Activated CD4-positive, alpha-beta T cell treated with anti-CD3 and anti-CD28 coated beads for 4 hours (primary cell): ENCODE measurements around the gene DMRT1.

Source experiments
- DNase-seq, 2 donors: peaks; one replicate each; pipeline ENCODE4 v3.0.0-alpha.2; 2020

The DMRT1 gene

GRCh38 chr9:841371-842209 is at the start of gene DMRT1:
Gene DMRT1 (plus strand): TSS chr9:841697. CDS start chr9:841839, 142 bp downstream.
- DNase-seq: no peak

GRCh38 chr9:792331-793260 is 48.9 kb upstream of the DMRT1 start:
- DNase-seq: no peak

DNA sequence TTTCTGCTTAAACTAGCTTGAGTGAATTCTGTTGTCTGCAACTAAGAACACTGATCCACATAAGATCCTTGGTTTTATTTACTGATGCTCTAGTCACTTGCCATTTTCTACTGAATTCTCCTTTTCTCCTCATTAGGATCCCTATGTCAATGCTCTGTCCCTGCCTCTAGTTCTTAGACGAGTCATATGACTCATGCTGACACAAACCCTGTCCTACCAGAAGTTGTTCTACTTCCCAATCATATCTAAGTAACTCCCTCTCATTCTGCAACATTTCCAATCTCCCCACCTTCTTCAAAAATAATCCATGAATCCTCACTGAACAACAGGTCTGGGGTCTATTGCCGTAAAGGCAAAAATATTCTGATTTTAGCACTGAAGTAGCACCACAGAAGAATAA is 47.1 kb upstream of the DMRT1 start:
- no peak for DNase-seq

DNA sequence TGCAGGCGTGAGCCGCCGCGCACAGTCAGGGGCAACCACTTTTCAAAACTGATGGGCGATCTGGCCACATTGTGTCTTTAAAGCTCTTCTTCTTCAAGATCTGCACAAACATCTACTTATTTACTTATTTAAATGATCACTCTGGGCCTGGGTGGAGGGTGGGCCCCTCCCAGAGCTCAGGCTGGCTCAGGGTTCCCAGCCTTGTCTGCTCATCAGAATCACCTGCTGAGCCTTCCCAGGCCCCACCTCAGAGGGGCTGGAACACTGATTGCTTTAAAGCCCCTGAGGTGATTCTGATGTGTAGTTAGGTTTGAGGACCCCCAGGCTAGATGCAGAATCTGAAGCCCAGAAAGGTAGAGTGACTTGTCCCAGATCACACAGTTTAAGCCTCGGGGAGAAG is 45.6 kb upstream of the DMRT1 start:
- no peak for DNase-seq

DNA sequence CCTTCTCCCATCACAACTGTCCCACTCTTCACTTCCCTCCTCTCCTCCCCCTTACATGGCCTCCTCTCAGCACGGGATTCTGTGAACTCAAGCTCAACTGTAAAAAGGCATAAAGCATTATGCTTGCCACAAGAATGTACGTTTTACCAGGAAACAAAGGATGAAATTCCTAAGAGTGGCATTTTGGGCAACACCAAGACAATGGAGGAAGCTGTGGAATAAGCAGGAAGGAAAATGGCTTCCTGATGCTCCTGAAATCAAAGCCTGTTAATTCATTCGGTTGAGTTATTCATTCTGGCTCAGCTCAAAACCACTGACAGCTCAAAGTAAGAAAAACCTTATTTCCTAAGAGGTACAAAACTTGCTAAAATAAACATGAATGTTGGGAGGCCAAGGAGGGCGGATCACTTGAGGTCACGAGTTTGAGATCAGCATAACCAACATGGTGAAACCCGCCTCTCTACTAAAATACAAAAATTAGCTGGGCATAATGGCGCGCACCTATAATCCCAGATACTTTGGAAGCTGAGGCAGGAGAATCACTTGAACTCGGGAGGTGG is 40.8 kb upstream of the DMRT1 start:
- no peak for DNase-seq

DNA sequence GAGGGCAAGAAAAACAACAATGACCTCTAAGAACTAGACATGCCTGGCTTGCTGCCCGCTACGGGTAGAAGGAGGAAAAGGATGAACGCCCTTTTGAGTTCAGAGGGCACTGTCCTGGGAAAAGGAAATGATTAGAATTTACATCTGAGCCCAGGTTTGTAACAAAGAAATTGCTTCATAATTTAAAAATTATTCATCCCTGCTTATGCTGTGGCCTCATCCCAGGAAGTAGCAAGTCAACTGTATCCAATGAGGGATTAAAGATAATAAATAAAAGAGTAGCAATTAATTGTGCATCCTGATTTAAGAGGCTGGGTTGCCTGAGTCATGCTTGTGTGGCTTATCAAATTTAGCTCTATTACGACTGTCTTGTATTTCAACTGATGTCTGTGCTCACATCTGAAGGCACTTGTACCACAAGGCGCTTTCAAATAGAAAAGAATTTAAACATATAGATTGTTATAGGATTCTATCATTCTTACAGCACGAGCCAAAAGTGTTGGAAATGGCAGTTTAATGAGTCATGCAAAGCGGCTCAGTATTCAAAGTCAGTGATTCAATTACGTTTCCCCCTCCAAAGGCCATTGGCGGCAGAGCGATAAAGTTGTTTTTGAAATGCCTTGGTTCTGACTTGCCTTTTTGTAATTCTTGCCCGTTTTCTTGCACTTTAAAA is 40.0 kb upstream of the DMRT1 start:
- DNase-seq: no peak

- DNase-seq: no peak
These were observed 37.5 kb upstream of the DMRT1 start for GRCh38 chr9:804026-804425.

- DNase-seq: no peak
These were observed 36.3 kb upstream of the DMRT1 start for GRCh38 chr9:805151-805550.

- DNase-seq: no peak
These were observed 35.0 kb upstream of the DMRT1 start for GRCh38 chr9:806285-807156.

GRCh38 chr9:811106-811531 is 30.4 kb upstream of the DMRT1 start:
- no peak for DNase-seq

- no peak for DNase-seq
These were observed 22.5 kb upstream of the DMRT1 start for GRCh38 chr9:818958-819357.

- DNase-seq: no peak
These were observed 14.8 kb upstream of the DMRT1 start for GRCh38 chr9:826500-827280.

GRCh38 chr9:840343-840742 is 1.2 kb upstream of the DMRT1 start:
- DNase-seq: no peak

- DNase-seq: no peak
These were observed 1.3 kb downstream of the DMRT1 start for GRCh38 chr9:842635-843426.

- DNase-seq: no peak
These were observed 1.9 kb downstream of the DMRT1 start for GRCh38 chr9:843427-843785.

GRCh38 chr9:846852-847251 is 5.4 kb downstream of the DMRT1 start:
- DNase-seq: no peak

DNA sequence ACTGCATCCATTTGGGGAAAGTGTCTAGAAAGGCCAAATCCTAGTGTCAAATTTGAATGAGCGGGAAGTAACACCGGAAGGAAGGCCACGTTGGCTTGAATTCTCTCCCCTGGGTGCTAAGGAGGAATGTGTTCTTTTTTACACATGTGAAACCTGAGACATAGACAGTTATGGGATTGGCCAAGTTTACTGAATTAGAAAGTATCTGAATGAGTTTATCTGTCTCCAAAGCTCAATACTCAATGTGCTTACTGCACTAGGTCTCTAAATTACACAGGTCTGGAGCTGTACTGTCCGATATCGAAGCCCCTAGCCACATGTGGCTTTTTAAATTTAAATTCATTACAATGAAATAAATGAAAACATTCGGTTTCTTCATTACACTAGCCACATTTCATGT is 6.0 kb downstream of the DMRT1 start:
- no peak for DNase-seq

GRCh38 chr9:849431-849830 is 7.9 kb downstream of the DMRT1 start:
- no peak for DNase-seq

DNA sequence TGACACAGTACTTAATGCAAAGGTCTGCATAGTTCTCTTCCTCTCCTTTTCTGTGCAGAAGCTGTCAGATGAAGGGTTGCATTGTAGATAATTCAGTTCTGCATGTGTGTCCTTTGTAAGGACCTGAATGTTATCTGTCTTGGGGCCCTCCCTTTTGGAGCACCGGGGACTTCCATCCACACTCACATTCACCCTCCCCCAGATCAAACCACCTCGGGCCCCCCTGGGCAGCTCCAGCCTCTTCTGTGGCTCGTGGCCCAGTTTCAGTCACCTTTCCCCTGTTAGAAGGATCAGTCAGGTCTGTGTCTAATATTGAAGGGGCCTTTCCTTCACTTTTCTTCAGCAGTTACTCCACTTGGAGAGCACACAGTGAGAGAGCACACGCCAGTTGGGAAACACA is 11.0 kb downstream of the DMRT1 start:
- DNase-seq: no peak

DNA sequence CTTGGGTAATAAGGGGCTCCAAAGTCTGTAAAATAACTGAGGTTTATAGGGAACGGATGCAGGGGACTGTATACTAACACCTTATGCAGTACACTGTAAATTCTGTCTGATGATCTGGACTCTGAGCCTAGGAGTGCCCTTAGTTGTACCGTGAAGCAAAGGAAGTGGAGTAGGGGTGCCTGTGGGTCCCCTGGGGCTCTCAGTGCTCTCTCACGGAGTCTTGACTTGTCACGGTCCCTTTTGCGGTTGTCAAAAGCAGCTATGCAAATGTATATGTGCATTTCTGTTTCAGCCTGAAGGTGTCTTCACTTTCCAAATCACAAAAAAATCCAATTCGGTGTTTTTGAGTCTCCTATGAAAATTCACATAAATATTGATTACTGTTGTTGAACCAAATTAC is 17.8 kb downstream of the DMRT1 start:
- DNase-seq: no peak
